ENCODE results near the gene STXBP6.

STXBP6 gene

DNA sequence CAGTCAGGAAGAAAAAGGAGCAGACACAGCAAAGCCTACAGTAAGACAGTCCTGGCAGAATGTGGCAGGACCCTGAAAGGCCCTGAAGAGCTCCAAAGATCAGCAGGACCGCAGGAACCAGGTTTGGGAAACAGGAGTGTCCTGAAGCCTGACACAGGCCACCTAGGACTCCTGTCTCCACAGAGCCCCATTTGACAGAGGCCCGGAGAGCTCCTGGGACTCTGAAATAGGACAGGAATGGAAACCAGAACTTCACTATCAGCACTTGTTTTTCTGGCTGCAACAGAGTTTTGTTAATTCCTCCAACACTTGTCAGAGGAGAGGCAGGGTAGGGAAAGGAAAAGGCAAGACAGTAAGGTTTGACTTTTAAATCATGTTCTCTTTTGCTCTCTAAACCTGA is 12.9 kb downstream of the STXBP6 start:
- Histone ChIP-seq H3K36me3 (ENCODE audit: control insufficient read depth in 4 of 4, insufficient read depth in 4 of 4, low read length in 3 of 4) (no peaks in the 10 kb centered on the region), H3K4me1 (ENCODE audit: control extremely low read depth in 1 of 4, control insufficient read depth in 4 of 4, insufficient read depth in 4 of 4, low read length in 3 of 4) (no peaks in the 10 kb centered on the region), H3K27me3 (replicated peaks in 2 of 5; ENCODE audit: control insufficient read depth in 4 of 5, insufficient read depth in 5 of 5, low read length in 4 of 5) (no peaks in the 10 kb centered on the region), H3K9me3 (ENCODE audit: control extremely low read depth in 1 of 5, control insufficient read depth in 4 of 5, insufficient read depth in 2 of 5, low read depth in 1 of 5, low read length in 4 of 5) (no peaks in the 10 kb centered on the region), H3K4me3 (ENCODE audit: control insufficient read depth in 1 of 7, extremely low read depth in 1 of 7, insufficient read depth in 4 of 7, low read depth in 2 of 7, low read length in 6 of 7) (no peak overlapping the region), H3K27ac (ENCODE audit: insufficient read depth in 1 of 2, low read depth in 1 of 2, low read length in 2 of 2, poor library complexity in 1 of 2, severe bottlenecking in 2 of 2) (no peak overlapping the region)
- DNase-seq: no peak
- WGBS (ENCODE audit: insufficient coverage): 93% methylated on average over 2 of the region's 2 CpGs
- ChIA-PET POLR2A (no interaction called here), CTCF (interaction anchor here (1.1 kb wide), 1 partner anchor 96 kb away, joined by 3 read pairs; no protein-coding TSS in a partner anchor)

DNA sequence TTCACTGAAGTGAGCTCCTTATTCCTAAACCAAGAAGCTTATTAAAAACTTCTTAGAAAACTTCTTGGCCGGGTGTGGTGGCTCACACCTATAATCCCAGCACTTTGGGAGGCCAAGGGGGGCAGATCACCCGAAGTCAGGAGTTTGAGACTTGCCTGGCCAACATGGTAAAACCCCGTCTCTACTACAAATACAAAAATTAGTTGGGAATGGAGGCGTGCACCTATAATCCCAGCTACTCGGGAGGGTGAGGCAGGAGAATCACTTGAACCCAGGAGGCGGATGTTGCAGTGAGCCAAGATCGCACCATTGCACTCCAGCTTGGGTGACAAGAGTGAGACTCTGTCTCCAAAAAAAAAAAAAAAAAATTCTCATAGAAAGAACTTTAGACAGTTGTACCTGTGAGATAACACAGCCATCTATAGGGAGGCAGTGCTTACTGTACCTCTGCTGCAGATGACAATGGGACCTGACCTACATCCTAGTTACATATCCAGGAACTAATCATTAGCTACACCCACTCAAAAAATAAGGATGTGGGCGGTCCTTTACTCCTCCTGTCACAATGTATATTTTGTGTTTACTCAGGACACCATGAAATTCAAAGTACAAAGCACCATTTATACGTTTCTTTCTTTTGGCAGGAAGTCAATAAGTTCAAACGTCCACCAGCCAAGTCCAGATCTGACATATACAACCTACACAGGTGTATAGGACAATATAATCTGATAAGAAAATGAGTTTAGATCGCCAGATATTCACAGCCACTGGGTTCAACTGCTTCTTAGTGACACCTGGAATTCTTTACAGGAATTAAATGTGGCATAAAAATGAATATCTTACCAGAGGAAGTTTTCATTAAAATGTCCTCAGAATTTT is 14.9 kb downstream of the STXBP6 start:
- CTCF ChIA-PET: no interaction called here
- Histone ChIP-seq H3K9me3 (ENCODE audit: control extremely low read depth in 1 of 5, control insufficient read depth in 4 of 5, insufficient read depth in 2 of 5, low read depth in 1 of 5, low read length in 4 of 5) (no peaks in the 10 kb centered on the region), H3K4me3 (ENCODE audit: control insufficient read depth in 1 of 7, extremely low read depth in 1 of 7, insufficient read depth in 4 of 7, low read depth in 2 of 7, low read length in 6 of 7) (no peak overlapping the region), H3K27ac (ENCODE audit: insufficient read depth in 1 of 2, low read depth in 1 of 2, low read length in 2 of 2, poor library complexity in 1 of 2, severe bottlenecking in 2 of 2) (no peak overlapping the region), H3K4me1 (ENCODE audit: control extremely low read depth in 1 of 4, control insufficient read depth in 4 of 4, insufficient read depth in 4 of 4, low read length in 3 of 4) (no peaks in the 10 kb centered on the region), H3K27me3 (replicated peaks in 2 of 5; ENCODE audit: control insufficient read depth in 4 of 5, insufficient read depth in 5 of 5, low read length in 4 of 5) (no peaks in the 10 kb centered on the region), H3K36me3 (ENCODE audit: control insufficient read depth in 4 of 4, insufficient read depth in 4 of 4, low read length in 3 of 4) (no peaks in the 10 kb centered on the region)
- no peak for DNase-seq
- WGBS (ENCODE audit: insufficient coverage): 90% methylated on average over 4 of the region's 11 CpGs
- POLR2A ChIA-PET: no interaction called here

DNA sequence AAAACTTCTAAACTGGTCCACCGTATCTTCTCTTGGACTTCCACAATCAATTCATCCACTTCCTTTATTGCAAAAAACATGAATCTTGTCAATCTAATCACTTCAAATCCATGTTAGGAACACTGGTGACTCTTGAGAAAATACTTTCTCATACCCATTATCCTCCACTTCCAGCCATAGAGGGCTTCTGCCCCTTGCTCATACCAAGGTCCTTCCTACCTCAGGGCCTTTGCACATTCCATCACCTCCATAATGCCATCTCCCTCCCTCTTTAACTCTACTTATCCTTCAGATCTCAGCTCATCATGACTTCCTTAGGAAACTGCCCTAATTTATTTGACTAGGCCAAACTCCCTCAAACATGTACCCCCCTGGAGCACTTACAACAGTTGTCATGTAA is 16.6 kb downstream of the STXBP6 start:
- no peaks in the 10 kb centered on the region for H3K27me3 ChIP-seq (replicated peaks in 2 of 5; ENCODE audit: control insufficient read depth in 4 of 5, insufficient read depth in 5 of 5, low read length in 4 of 5)
- ChIA-PET POLR2A (no interaction called here), CTCF (no interaction called here)
- H3K27ac ChIP-seq (ENCODE audit: insufficient read depth in 1 of 2, low read depth in 1 of 2, low read length in 2 of 2, poor library complexity in 1 of 2, severe bottlenecking in 2 of 2): no peak overlapping the region
- no peak for DNase-seq
- no peaks in the 10 kb centered on the region for H3K36me3 ChIP-seq (ENCODE audit: control insufficient read depth in 4 of 4, insufficient read depth in 4 of 4, low read length in 3 of 4)
- no peak overlapping the region for H3K4me3 ChIP-seq (ENCODE audit: control insufficient read depth in 1 of 7, extremely low read depth in 1 of 7, insufficient read depth in 4 of 7, low read depth in 2 of 7, low read length in 6 of 7)
- H3K4me1 ChIP-seq (ENCODE audit: control extremely low read depth in 1 of 4, control insufficient read depth in 4 of 4, insufficient read depth in 4 of 4, low read length in 3 of 4): no peaks in the 10 kb centered on the region
- H3K9me3 ChIP-seq (ENCODE audit: control extremely low read depth in 1 of 5, control insufficient read depth in 4 of 5, insufficient read depth in 2 of 5, low read depth in 1 of 5, low read length in 4 of 5): no peaks in the 10 kb centered on the region
- 89% methylated on average over 1 of the region's 1 CpG for WGBS (ENCODE audit: insufficient coverage)

DNA sequence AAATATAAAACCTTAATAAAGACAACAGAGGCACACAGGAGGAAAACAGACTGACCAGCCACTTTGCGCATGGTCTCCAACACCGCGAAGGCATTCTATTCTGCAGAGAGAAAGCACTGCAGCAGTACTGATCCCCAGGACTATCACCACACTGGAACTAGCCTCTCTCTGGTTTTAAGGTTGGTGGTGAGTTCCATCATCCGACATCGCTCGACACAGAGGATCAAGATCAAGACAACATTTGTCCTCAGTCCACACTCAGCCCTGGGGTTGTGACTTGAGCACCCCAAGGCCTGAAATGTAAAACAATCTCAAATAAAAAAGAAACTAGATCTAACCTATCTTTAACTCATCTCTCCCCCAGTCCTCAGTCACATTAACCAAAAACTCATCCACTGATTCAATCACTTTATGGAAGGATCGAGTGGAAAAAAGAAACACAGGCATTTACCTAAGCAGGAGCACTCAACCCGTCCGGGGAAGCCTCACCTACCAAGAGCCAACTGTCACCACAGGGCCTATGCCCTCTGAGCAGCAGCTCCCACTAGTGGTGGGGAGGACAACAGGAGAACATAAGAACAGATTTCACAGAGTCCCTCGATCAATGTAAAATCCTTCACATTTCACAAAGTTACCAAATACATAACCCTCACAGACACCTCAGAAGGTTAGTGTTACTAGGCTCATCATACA is 17.7 kb downstream of the STXBP6 start:
- no peak for DNase-seq
- Histone ChIP-seq H3K4me3 (ENCODE audit: control insufficient read depth in 1 of 7, extremely low read depth in 1 of 7, insufficient read depth in 4 of 7, low read depth in 2 of 7, low read length in 6 of 7) (no peak overlapping the region), H3K9me3 (ENCODE audit: control extremely low read depth in 1 of 5, control insufficient read depth in 4 of 5, insufficient read depth in 2 of 5, low read depth in 1 of 5, low read length in 4 of 5) (no peaks in the 10 kb centered on the region), H3K27me3 (replicated peaks in 2 of 5; ENCODE audit: control insufficient read depth in 4 of 5, insufficient read depth in 5 of 5, low read length in 4 of 5) (no peaks in the 10 kb centered on the region), H3K36me3 (ENCODE audit: control insufficient read depth in 4 of 4, insufficient read depth in 4 of 4, low read length in 3 of 4) (no peaks in the 10 kb centered on the region), H3K4me1 (ENCODE audit: control extremely low read depth in 1 of 4, control insufficient read depth in 4 of 4, insufficient read depth in 4 of 4, low read length in 3 of 4) (no peaks in the 10 kb centered on the region), H3K27ac (ENCODE audit: insufficient read depth in 1 of 2, low read depth in 1 of 2, low read length in 2 of 2, poor library complexity in 1 of 2, severe bottlenecking in 2 of 2) (no peak overlapping the region)
- CTCF ChIA-PET: no interaction called here
- 86% methylated on average over 8 of the region's 10 CpGs for WGBS (ENCODE audit: insufficient coverage)
- POLR2A ChIA-PET: no interaction called here

DNA sequence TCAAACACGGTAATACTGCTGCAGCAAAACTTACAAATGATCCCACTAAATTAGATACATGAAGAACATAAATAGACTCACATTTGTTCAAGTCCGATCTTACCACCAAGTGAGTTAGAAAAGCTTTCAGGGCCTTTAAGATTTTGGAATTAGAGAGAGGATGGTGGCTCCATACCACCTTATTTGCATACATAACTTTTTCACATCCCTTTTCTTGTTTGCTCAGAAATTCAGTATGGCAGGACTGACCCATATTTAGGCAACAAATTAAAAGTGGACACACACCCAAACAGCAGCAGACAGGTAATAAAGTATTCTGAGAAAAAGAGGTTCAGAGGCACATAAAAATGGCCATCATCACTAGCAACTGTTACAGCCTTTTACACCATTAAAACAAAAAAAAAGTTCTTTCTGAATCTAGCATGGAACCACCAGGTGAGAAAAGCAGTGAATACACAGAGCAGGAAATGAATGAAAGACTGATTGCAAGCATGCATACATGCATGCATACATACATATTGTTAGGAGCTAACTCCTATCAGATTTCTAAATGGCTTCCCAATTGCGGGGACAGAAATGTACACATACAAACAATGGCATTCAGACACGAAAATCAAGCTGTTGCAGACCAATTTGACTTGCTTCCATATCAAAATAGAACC is 23.3 kb downstream of the STXBP6 start:
- Histone ChIP-seq H3K4me1 (ENCODE audit: control extremely low read depth in 1 of 4, control insufficient read depth in 4 of 4, insufficient read depth in 4 of 4, low read length in 3 of 4) (no peaks in the 10 kb centered on the region), H3K9me3 (ENCODE audit: control extremely low read depth in 1 of 5, control insufficient read depth in 4 of 5, insufficient read depth in 2 of 5, low read depth in 1 of 5, low read length in 4 of 5) (no peaks in the 10 kb centered on the region), H3K27ac (ENCODE audit: insufficient read depth in 1 of 2, low read depth in 1 of 2, low read length in 2 of 2, poor library complexity in 1 of 2, severe bottlenecking in 2 of 2) (no peak overlapping the region), H3K27me3 (replicated peaks in 2 of 5; ENCODE audit: control insufficient read depth in 4 of 5, insufficient read depth in 5 of 5, low read length in 4 of 5) (no peaks in the 10 kb centered on the region), H3K4me3 (ENCODE audit: control insufficient read depth in 1 of 7, extremely low read depth in 1 of 7, insufficient read depth in 4 of 7, low read depth in 2 of 7, low read length in 6 of 7) (no peak overlapping the region), H3K36me3 (ENCODE audit: control insufficient read depth in 4 of 4, insufficient read depth in 4 of 4, low read length in 3 of 4) (no peaks in the 10 kb centered on the region)
- ChIA-PET POLR2A (no interaction called here), CTCF (interaction anchor here (0.6 kb wide), 1 partner anchor 98 kb away, joined by 4 read pairs; no protein-coding TSS in a partner anchor)
- 100% methylated on average over 2 of the region's 4 CpGs for WGBS (ENCODE audit: insufficient coverage)
- DNase-seq: no peak

DNA sequence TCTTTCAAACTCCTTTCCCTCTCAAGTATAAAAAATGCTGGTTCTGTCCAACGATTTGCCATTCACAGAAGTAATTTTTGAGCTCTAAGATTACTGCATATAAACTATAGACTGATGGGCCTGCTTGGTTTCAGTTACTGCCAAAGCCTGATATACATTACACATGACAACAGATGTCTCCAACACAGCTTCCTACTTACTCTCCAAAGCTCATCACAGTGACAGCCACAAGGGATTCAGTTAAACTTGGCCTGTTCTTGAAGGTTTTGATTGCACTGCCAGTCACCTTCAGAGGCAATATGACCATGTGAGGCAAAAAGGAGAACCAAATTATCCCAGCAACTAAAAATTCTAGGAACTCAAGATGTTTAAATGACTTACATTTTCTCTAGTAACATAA is 30.1 kb downstream of the STXBP6 start:
- no peak for DNase-seq

DNA sequence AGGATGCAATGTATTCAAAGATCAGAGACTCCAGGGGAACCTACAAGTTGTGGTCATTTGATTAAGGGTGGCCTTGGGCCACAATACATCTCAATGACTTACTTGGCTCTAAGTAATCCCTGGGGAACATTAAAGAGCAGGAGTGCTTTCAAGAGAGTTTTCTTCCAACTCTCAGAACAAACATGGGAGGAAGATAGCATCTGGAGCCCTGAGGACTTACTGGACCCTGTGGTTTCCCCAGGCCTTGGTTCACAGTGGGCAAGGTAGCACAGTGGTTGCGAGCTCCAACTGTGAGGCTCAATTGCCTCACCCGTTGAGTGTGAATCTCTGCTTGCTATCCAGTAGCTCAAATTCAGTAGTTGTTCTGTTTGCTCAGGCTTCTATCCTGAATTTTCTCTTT is 32.4 kb downstream of the STXBP6 start:
- H3K36me3 ChIP-seq (ENCODE audit: control insufficient read depth in 4 of 4, insufficient read depth in 4 of 4, low read length in 3 of 4): no peaks in the 10 kb centered on the region
- no peaks in the 10 kb centered on the region for H3K4me1 ChIP-seq (ENCODE audit: control extremely low read depth in 1 of 4, control insufficient read depth in 4 of 4, insufficient read depth in 4 of 4, low read length in 3 of 4)
- ChIA-PET CTCF (no interaction called here), POLR2A (no interaction called here)
- no peak overlapping the region for H3K4me3 ChIP-seq (ENCODE audit: control insufficient read depth in 1 of 7, extremely low read depth in 1 of 7, insufficient read depth in 4 of 7, low read depth in 2 of 7, low read length in 6 of 7)
- H3K27ac ChIP-seq (ENCODE audit: insufficient read depth in 1 of 2, low read depth in 1 of 2, low read length in 2 of 2, poor library complexity in 1 of 2, severe bottlenecking in 2 of 2): no peak overlapping the region
- 100% methylated on average over 2 of the region's 2 CpGs for WGBS (ENCODE audit: insufficient coverage)
- no peaks in the 10 kb centered on the region for H3K27me3 ChIP-seq (replicated peaks in 2 of 5; ENCODE audit: control insufficient read depth in 4 of 5, insufficient read depth in 5 of 5, low read length in 4 of 5)
- H3K9me3 ChIP-seq (ENCODE audit: control extremely low read depth in 1 of 5, control insufficient read depth in 4 of 5, insufficient read depth in 2 of 5, low read depth in 1 of 5, low read length in 4 of 5): no peaks in the 10 kb centered on the region
- DNase-seq: no peak

More for the DNA sequence above, 30.1 kb downstream of the STXBP6 start:
- WGBS (ENCODE audit: insufficient coverage): no CpG with 5 or more reads among the region's 1 CpG
- H3K4me3 ChIP-seq (ENCODE audit: control insufficient read depth in 1 of 7, extremely low read depth in 1 of 7, insufficient read depth in 4 of 7, low read depth in 2 of 7, low read length in 6 of 7): no peak overlapping the region
- ChIA-PET POLR2A (no interaction called here), CTCF (no interaction called here)
- no peak overlapping the region for H3K27ac ChIP-seq (ENCODE audit: insufficient read depth in 1 of 2, low read depth in 1 of 2, low read length in 2 of 2, poor library complexity in 1 of 2, severe bottlenecking in 2 of 2)
- no peaks in the 10 kb centered on the region for H3K4me1 ChIP-seq (ENCODE audit: control extremely low read depth in 1 of 4, control insufficient read depth in 4 of 4, insufficient read depth in 4 of 4, low read length in 3 of 4)
- H3K27me3 ChIP-seq (replicated peaks in 2 of 5; ENCODE audit: control insufficient read depth in 4 of 5, insufficient read depth in 5 of 5, low read length in 4 of 5): no peaks in the 10 kb centered on the region
- H3K9me3 ChIP-seq (ENCODE audit: control extremely low read depth in 1 of 5, control insufficient read depth in 4 of 5, insufficient read depth in 2 of 5, low read depth in 1 of 5, low read length in 4 of 5): no peaks in the 10 kb centered on the region
- H3K36me3 ChIP-seq (ENCODE audit: control insufficient read depth in 4 of 4, insufficient read depth in 4 of 4, low read length in 3 of 4): no peaks in the 10 kb centered on the region
